Measurements from ENCODE around the gene COMMD1.

Gene COMMD1

GRCh38 chr2:61937098-61937497 lies 31.6 kb downstream of the COMMD1 start:
- Histone ChIP-seq H3K27ac (ENCODE audit: low read depth, low read length) (no peak overlapping the region), H4K20me1 (ENCODE audit: low read depth, low read length) (no peaks in the 10 kb centered on the region), H3K27me3 (ENCODE audit: low read length) (no peaks in the 10 kb centered on the region), H3F3A (ENCODE audit: insufficient read depth) (no peaks in the 10 kb centered on the region), H2AFZ (ENCODE audit: low read depth, low read length, severe bottlenecking) (no peak overlapping the region), H3K9me2 (replicated peaks; ENCODE audit: insufficient read depth, low read length) (no peaks in the 10 kb centered on the region), H3K4me2 (ENCODE audit: low read depth, low read length, poor library complexity, severe bottlenecking) (no peak overlapping the region), H3K79me2 (ENCODE audit: insufficient read depth, low read length) (no peaks in the 10 kb centered on the region), H3K9me3 (ENCODE audit: insufficient read depth, low read length) (no peaks in the 10 kb centered on the region), H3K9ac (ENCODE audit: low read length) (no peak overlapping the region), H3K36me3 (ENCODE audit: low read length) (no peaks in the 10 kb centered on the region), H3K4me3 (ENCODE audit: insufficient read depth, low read length, poor library complexity, severe bottlenecking) (no peak overlapping the region)
- TF ChIP-seq EZH2phosphoT487 (conservative IDR thresholded peaks at IDR 0.05; ENCODE audit: low read length), result no peak
- TF ChIP-seq, protein P1, sequence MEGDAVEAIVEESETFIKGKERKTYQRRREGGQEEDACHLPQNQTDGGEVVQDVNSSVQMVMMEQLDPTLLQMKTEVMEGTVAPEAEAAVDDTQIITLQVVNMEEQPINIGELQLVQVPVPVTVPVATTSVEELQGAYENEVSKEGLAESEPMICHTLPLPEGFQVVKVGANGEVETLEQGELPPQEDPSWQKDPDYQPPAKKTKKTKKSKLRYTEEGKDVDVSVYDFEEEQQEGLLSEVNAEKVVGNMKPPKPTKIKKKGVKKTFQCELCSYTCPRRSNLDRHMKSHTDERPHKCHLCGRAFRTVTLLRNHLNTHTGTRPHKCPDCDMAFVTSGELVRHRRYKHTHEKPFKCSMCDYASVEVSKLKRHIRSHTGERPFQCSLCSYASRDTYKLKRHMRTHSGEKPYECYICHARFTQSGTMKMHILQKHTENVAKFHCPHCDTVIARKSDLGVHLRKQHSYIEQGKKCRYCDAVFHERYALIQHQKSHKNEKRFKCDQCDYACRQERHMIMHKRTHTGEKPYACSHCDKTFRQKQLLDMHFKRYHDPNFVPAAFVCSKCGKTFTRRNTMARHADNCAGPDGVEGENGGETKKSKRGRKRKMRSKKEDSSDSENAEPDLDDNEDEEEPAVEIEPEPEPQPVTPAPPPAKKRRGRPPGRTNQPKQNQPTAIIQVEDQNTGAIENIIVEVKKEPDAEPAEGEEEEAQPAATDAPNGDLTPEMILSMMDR (IDR thresholded peaks at IDR 0.05; ENCODE audit: insufficient read depth, low read length, poor library complexity, severe bottlenecking), result no peak

DNA sequence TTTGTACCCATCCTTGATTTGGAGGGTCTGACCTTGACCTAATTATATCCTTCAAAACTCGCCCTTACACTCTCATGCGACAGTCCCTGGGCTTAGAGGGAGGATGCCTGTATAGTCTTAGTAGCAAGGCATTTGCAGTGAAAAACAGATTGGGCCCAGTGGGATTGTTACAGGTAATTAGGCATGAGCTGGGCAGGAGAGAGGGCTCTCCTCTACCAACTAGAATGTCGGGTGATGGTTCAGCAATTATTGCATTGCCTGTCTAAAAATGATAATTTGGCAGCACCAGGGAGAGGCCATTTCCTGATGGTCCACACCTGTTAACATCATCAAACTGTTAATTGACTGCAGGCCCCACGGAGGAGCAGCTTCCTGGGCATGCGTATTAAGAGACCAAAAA lies 32.4 kb downstream of the COMMD1 start:
- H3K9me2 ChIP-seq (replicated peaks; ENCODE audit: insufficient read depth, low read length), result no peaks in the 10 kb centered on the region
- no peak overlapping the region for H3K27ac ChIP-seq (ENCODE audit: low read depth, low read length)
- no peaks in the 10 kb centered on the region for H3F3A ChIP-seq (ENCODE audit: insufficient read depth)
- H3K9ac ChIP-seq (ENCODE audit: low read length), result no peak overlapping the region
- no peak overlapping the region for H3K4me3 ChIP-seq (ENCODE audit: insufficient read depth, low read length, poor library complexity, severe bottlenecking)
- H2AFZ ChIP-seq (ENCODE audit: low read depth, low read length, severe bottlenecking), result no peak overlapping the region
- no peak overlapping the region for H3K4me2 ChIP-seq (ENCODE audit: low read depth, low read length, poor library complexity, severe bottlenecking)
- H3K9me3 ChIP-seq (ENCODE audit: insufficient read depth, low read length), result no peaks in the 10 kb centered on the region
- no peaks in the 10 kb centered on the region for H3K79me2 ChIP-seq (ENCODE audit: insufficient read depth, low read length)
- H3K27me3 ChIP-seq (ENCODE audit: low read length), result no peaks in the 10 kb centered on the region
- no peaks in the 10 kb centered on the region for H3K36me3 ChIP-seq (ENCODE audit: low read length)
- TF ChIP-seq, protein P1 (IDR thresholded peaks at IDR 0.05; ENCODE audit: insufficient read depth, low read length, poor library complexity, severe bottlenecking), result no peak
- no peak for TF ChIP-seq EZH2phosphoT487 (conservative IDR thresholded peaks at IDR 0.05; ENCODE audit: low read length)
- H4K20me1 ChIP-seq (ENCODE audit: low read depth, low read length), result no peaks in the 10 kb centered on the region

- H3K27me3 ChIP-seq (ENCODE audit: low read length), result no peaks in the 10 kb centered on the region
These were observed 33.0 kb downstream of the COMMD1 start for GRCh38 chr2:61938511-61938910.

More at GRCh38 chr2:61938511-61938910, 33.0 kb downstream of the COMMD1 start:
- no peak overlapping the region for H3K4me2 ChIP-seq (ENCODE audit: low read depth, low read length, poor library complexity, severe bottlenecking)
- TF ChIP-seq, protein P1 (IDR thresholded peaks at IDR 0.05; ENCODE audit: insufficient read depth, low read length, poor library complexity, severe bottlenecking), result no peak
- no peak for TF ChIP-seq EZH2phosphoT487 (conservative IDR thresholded peaks at IDR 0.05; ENCODE audit: low read length)
- H3K9ac ChIP-seq (ENCODE audit: low read length), result no peak overlapping the region
- no peak overlapping the region for H3K4me3 ChIP-seq (ENCODE audit: insufficient read depth, low read length, poor library complexity, severe bottlenecking)
- H3K9me3 ChIP-seq (ENCODE audit: insufficient read depth, low read length), result no peaks in the 10 kb centered on the region
- no peaks in the 10 kb centered on the region for H3K79me2 ChIP-seq (ENCODE audit: insufficient read depth, low read length)
- H4K20me1 ChIP-seq (ENCODE audit: low read depth, low read length), result no peaks in the 10 kb centered on the region
- no peaks in the 10 kb centered on the region for H3F3A ChIP-seq (ENCODE audit: insufficient read depth)
- no peak overlapping the region for H2AFZ ChIP-seq (ENCODE audit: low read depth, low read length, severe bottlenecking)
- no peaks in the 10 kb centered on the region for H3K9me2 ChIP-seq (replicated peaks; ENCODE audit: insufficient read depth, low read length)
- H3K27ac ChIP-seq (ENCODE audit: low read depth, low read length), result no peak overlapping the region
- H3K36me3 ChIP-seq (ENCODE audit: low read length), result no peaks in the 10 kb centered on the region

Measured in SU-DHL-6 (cell line).